Caco-2 (cell line): Measurements from ENCODE around the gene USP40. TPM values are rescaled to one million over a fixed set of nuclear protein-coding genes. Genes with fewer than 3 reads are reported as not detected.

Experiments used
- BruUV-seq: library from RNA; stranded (reverse); fragments of 400-500 nt; replicated peaks from 2 replicates; lab custom pipeline; 2021; lab: Mats Ljungman, UMichigan
- CTCF ChIA-PET: fragments of 300-600 bp; sonication (Branson Sonifier 250); formaldehyde crosslinking; loops from one replicate; lab custom pipeline; 2022; ENCODE audit warnings: antibody characterized with exemption; lab: Charles Lee
- POLR2A ChIA-PET: fragments of 300-600 bp; sonication (Branson Sonifier 250); formaldehyde crosslinking; loops from one replicate; lab custom pipeline; 2022; ENCODE audit warnings: antibody characterized with exemption; lab: Charles Lee
- DNase-seq, 2 experiments: peaks; one replicate each; pipeline versions ENCODE4 v3.0.0 to v3.0.0-alpha.2; 2020 to 2022
- H3K27me3 ChIP-seq: replicated peaks from 2 replicates; pipeline ENCODE4 v1.6.0; 2011; ENCODE audit warnings: low read length; ENCODE audit not compliant: control insufficient read depth, insufficient read depth
- H3K36me3 ChIP-seq: 2 replicates; pipeline ENCODE4 v1.5.1; 2011; ENCODE audit warnings: low read length; ENCODE audit not compliant: control insufficient read depth, insufficient read depth
- H3K4me1 ChIP-seq: fragments of 250-450 bp; sonication (Bioruptor Pico); 2 replicates; pipeline ENCODE4 v1.5.1; 2020; ENCODE audit warnings: mild to moderate bottlenecking
- H3K4me3 ChIP-seq: 2 replicates; pipeline ENCODE4 v1.5.1; 2011; ENCODE audit warnings: low read depth, mild to moderate bottlenecking, control low read depth, low read length
- H3K9me3 ChIP-seq: fragments of 250-450 bp; sonication (Bioruptor Pico); 2 replicates; pipeline ENCODE4 v1.5.1; 2020; ENCODE audit warnings: mild to moderate bottlenecking, moderate library complexity
- H3K27ac Mint-ChIP-seq: one replicate; pipeline ENCODE4 v1.8.0; 2022; ENCODE audit warnings: mixed read lengths; ENCODE audit not compliant: unreplicated experiment
- H3K27me3 Mint-ChIP-seq: one replicate; pipeline ENCODE4 v1.8.0; 2022; ENCODE audit warnings: mixed read lengths; ENCODE audit not compliant: insufficient read depth, unreplicated experiment
- H3K36me3 Mint-ChIP-seq: one replicate; pipeline ENCODE4 v1.8.0; 2022; ENCODE audit warnings: mild to moderate bottlenecking, mixed read lengths; ENCODE audit not compliant: insufficient read depth, unreplicated experiment
- H3K4me1 Mint-ChIP-seq: one replicate; pipeline ENCODE4 v1.8.0; 2022; ENCODE audit warnings: low read depth, mixed read lengths; ENCODE audit not compliant: unreplicated experiment
- H3K4me3 Mint-ChIP-seq: one replicate; pipeline ENCODE4 v1.8.0; 2022; ENCODE audit warnings: mild to moderate bottlenecking, moderate library complexity, mixed read lengths; ENCODE audit not compliant: unreplicated experiment
- H3K9me3 Mint-ChIP-seq: one replicate; pipeline ENCODE4 v1.8.0; 2022; ENCODE audit warnings: mixed read lengths; ENCODE audit not compliant: unreplicated experiment
- CTCF ChIP-seq, 2 experiments: fragments of 200-600 bp in 1 of 2; IDR thresholded peaks; 1 replicate in 1 of 2; 2 replicates in 1 of 2; pipeline versions ENCODE4 v1.5.1 to v1.8.0; 2011 to 2022; ENCODE audit warnings: antibody characterized with exemption in 1 of 2, control low read depth in 1 of 2, inconsistent platforms in 1 of 2, low read depth in 1 of 2, low read length in 1 of 2, mild to moderate bottlenecking in 1 of 2, moderate library complexity in 1 of 2; ENCODE audit not compliant: insufficient read depth in 1 of 2, severe bottlenecking in 1 of 2, unreplicated experiment in 1 of 2
- intact Hi-C: fragments of 100-400 bp; cut with micrococcal nuclease; formaldehyde crosslinking; loops from one replicate; pipeline ENCODE4 v1.10.0; 2022; ENCODE audit not compliant: unreplicated experiment
- total RNA-seq: library from RNA; stranded (reverse); gene quantifications from 2 replicates; pipeline ENCODE4 v1.2.3, GENCODE V29; 2022

USP40 gene
- total RNA-seq, 1 experiment from 2014 or later, result 27.8 TPM

DNA sequence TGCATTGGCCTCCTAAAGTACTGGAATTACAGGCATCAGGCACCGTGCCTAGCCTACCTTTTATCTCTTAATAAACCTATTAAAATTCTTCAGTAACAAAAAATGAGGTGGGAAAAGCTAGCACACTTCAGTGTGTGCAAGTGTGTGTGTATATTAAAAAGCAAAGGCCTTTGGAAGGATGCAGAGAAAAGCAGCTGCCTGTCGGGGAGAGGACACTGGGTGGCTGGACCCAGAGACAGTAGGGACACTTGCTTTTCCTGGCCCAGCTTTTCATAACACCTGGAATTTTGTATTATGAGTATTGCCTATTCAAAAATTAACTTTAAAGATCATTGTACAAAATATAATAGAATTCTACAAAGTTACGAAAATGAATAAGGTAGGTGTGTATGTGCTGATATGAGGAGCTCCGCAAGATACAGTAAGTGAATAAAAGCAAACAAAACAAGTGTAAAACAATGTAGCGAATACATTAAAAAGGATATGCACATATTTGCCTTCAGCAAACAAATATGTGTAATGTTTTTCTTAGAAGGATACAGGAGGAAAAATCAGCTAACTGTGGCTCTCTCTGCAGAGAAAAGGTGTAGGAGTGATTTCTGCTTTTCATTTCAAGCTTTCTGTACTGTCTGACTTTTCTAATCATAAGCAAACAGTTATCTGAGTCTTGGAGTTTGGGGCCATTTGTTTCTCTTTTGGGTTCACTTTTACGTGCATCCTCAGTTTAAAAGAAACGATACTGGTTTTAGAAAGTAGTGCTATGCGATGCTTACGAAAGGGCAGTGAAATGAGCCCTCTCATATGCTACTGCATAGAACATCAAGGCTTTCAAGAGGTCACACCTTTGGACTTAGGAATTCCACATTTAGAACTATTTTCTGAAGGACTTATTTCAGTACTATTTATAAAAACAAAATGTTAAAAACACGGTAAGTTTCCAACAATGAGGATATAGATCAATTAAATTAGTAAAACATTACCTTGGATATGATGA, 70.8 kb downstream of the USP40 start:
- Histone ChIP-seq H3K4me3 (no peak overlapping the region), H3K4me1 (peaks cover 10% of the 10 kb centered on the region; the same call in 1 of the 2 replicates), H3K36me3 (no peaks in the 10 kb centered on the region), H3K27me3 (no peaks in the 10 kb centered on the region), H3K9me3 (no peaks in the 10 kb centered on the region)
- Mint-ChIP-seq H3K36me3 (peaks cover 6% of the 10 kb centered on the region), H3K4me3 (no peak overlapping the region), H3K27ac (no peak overlapping the region), H3K9me3 (no peaks in the 10 kb centered on the region), H3K4me1 (no peaks in the 10 kb centered on the region), H3K27me3 (no peaks in the 10 kb centered on the region)
- intact Hi-C loops, result no loop called here
- DNase-seq, result no peak
- CTCF ChIA-PET, result no interaction called here
- BruUV-seq, result no TSS peak
- POLR2A ChIA-PET, result interaction anchor here (0.7 kb wide), 1 partner anchor 26 kb away, joined by 3 read pairs; no protein-coding TSS in a partner anchor
- TF ChIP-seq CTCF (IDR thresholded peaks at IDR 0.05; ENCODE audit: insufficient read depth in 1 of 2, low read depth in 1 of 2, low read length in 1 of 2, severe bottlenecking in 1 of 2, unreplicated experiment in 1 of 2), result no peak

DNA sequence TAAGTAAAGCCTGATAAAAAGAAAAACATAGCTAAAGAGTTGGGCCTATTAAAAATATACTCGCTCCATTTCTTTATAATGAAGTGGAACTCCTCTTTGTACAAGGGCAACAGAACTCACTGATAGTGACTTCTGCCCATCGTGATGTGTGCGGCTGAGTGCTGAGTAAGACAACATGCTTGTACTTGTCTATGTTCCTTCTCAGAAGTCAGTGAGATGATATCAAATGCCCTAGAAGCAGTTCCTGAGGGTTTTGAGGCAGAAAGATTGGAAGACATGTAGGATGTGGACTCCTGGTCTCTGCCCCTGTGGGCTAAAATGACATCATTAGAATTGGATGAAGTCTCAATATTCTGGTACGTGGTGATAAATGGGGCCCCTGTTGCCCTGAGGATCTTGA, 73.8 kb downstream of the USP40 start:
- DNase-seq, result no peak
- no peak overlapping the region for H3K4me3 Mint-ChIP-seq
- H3K27me3 Mint-ChIP-seq, result no peaks in the 10 kb centered on the region
- TF ChIP-seq CTCF (IDR thresholded peaks at IDR 0.05; ENCODE audit: insufficient read depth in 1 of 2, low read depth in 1 of 2, low read length in 1 of 2, severe bottlenecking in 1 of 2, unreplicated experiment in 1 of 2), result no peak
- H3K4me3 ChIP-seq, result no peak overlapping the region
- ChIA-PET POLR2A (no interaction called here), CTCF (no interaction called here)
- H3K4me1 ChIP-seq, result peaks cover 22% of the 10 kb centered on the region
- no peaks in the 10 kb centered on the region for H3K4me1 Mint-ChIP-seq
- BruUV-seq, result no TSS peak
- no peaks in the 10 kb centered on the region for H3K36me3 ChIP-seq
- peaks cover 6% of the 10 kb centered on the region for H3K36me3 Mint-ChIP-seq
- intact Hi-C loops, result no loop called here
- no peaks in the 10 kb centered on the region for H3K9me3 Mint-ChIP-seq
- H3K27ac Mint-ChIP-seq, result no peak overlapping the region
- H3K9me3 ChIP-seq, result no peaks in the 10 kb centered on the region
- no peaks in the 10 kb centered on the region for H3K27me3 ChIP-seq

DNA sequence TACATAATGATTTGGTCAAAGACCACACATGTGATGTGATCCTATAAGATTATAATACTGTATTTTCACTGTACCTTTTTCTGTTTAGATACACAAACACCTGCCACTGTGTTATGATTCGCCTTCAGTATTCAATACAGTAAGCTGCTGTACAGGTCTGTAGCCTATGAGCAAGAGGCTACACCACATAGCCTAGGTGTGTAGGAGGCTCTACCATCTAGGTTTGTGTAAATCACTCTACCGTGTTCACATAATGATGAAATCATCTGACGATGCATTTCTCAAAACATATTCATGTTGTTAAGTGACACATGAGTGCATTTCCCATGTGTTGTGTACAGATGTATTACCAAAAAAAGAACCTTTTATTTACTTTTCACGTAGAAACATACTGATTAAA, 74.5 kb downstream of the USP40 start:
- Histone ChIP-seq H3K4me1 (peaks cover 28% of the 10 kb centered on the region), H3K27me3 (no peaks in the 10 kb centered on the region), H3K36me3 (no peaks in the 10 kb centered on the region), H3K4me3 (no peak overlapping the region), H3K9me3 (no peaks in the 10 kb centered on the region)
- ChIA-PET POLR2A (no interaction called here), CTCF (no interaction called here)
- no peak for TF ChIP-seq CTCF (IDR thresholded peaks at IDR 0.05; ENCODE audit: insufficient read depth in 1 of 2, low read depth in 1 of 2, low read length in 1 of 2, severe bottlenecking in 1 of 2, unreplicated experiment in 1 of 2)
- H3K4me1 Mint-ChIP-seq, result no peaks in the 10 kb centered on the region
- no peak overlapping the region for H3K27ac Mint-ChIP-seq
- no peaks in the 10 kb centered on the region for H3K9me3 Mint-ChIP-seq
- intact Hi-C loops, result no loop called here
- no TSS peak for BruUV-seq
- H3K27me3 Mint-ChIP-seq, result no peaks in the 10 kb centered on the region
- H3K36me3 Mint-ChIP-seq, result peaks cover 6% of the 10 kb centered on the region
- no peak overlapping the region for H3K4me3 Mint-ChIP-seq
- no peak for DNase-seq
